Skeletal muscle tissue (tissue), 4 donors: ENCODE results near the gene ATP6V0B. TPM values are rescaled to one million over a fixed set of nuclear protein-coding genes. Genes with fewer than 3 reads are reported as not detected.
A peak's percentile ranks its signal among the peaks of the same experiment; 100 is the strongest.

Source experiments
- H3K27ac ChIP-seq: one replicate; pipeline ENCODE4 v1.7.0; 2013; ENCODE audit warnings: mild to moderate bottlenecking, low read depth, low read length, inconsistent platforms
- H3K27me3 ChIP-seq, 3 donors: one replicate each; pipeline ENCODE4 v1.7.0; 2013; ENCODE audit warnings: low read length in 3 of 3; ENCODE audit not compliant: control insufficient read depth in 3 of 3, insufficient read depth in 3 of 3
- H3K36me3 ChIP-seq, 3 donors: one replicate each; pipeline ENCODE4 v1.7.0; 2013; ENCODE audit warnings: low read length in 3 of 3; ENCODE audit not compliant: control insufficient read depth in 3 of 3, insufficient read depth in 3 of 3
- H3K4me1 ChIP-seq, 3 donors: one replicate each; pipeline ENCODE4 v1.7.0; 2013; ENCODE audit warnings: low read length in 3 of 3, mild to moderate bottlenecking in 3 of 3; ENCODE audit not compliant: control insufficient read depth in 3 of 3, insufficient read depth in 3 of 3
- H3K4me3 ChIP-seq, 3 donors: one replicate each; pipeline ENCODE4 v1.7.0; 2013; ENCODE audit warnings: low read length in 3 of 3
- H3K9ac ChIP-seq, 3 donors: one replicate each; pipeline ENCODE4 v1.7.0; 2013; ENCODE audit warnings: low read length in 3 of 3, mild to moderate bottlenecking in 3 of 3, moderate library complexity in 2 of 3, low read depth in 1 of 3
- H3K9me3 ChIP-seq, 3 donors: one replicate each; pipeline ENCODE4 v1.7.0; 2013; ENCODE audit warnings: low read length in 3 of 3; ENCODE audit not compliant: control insufficient read depth in 3 of 3
- total RNA-seq: library from RNA; depleted of rRNA; stranded (reverse); fragments of >200 nt; gene quantifications from one replicate; pipeline ENCODE4 v1.2.3, GENCODE V29; 2014
- donor health status: Osteomylitis.

ATP6V0B gene
- total RNA-seq, 1 donor from 2014 or later, result 73.1 TPM

DNA sequence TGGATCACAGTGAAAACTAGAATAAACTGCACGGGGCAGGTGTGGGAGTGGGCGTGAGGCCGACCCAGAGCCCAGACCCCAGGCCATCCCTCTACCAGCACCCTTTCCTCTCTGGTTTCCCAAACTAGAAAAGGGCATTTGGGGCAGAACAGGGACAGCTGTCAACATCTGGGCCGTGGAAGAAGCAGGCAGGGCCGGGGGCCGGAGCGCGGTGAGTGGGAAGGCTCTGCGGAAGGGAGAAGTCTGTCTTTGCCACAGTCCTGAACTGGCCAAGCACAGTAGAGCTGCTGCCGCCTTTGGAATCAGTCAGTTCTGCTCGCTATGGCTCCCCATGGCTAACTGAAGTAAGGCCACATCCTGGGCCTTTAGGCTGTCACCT is 23.2 kb downstream of the ATP6V0B start:
- Histone ChIP-seq H3K9ac (no peak overlapping the region), H3K36me3 (no peaks in the 10 kb centered on the region), H3K4me3 (no peak overlapping the region), H3K4me1 (no peaks in the 10 kb centered on the region), H3K9me3 (no peaks in the 10 kb centered on the region), H3K27ac (no peak overlapping the region), H3K27me3 (no peaks in the 10 kb centered on the region)

DNA sequence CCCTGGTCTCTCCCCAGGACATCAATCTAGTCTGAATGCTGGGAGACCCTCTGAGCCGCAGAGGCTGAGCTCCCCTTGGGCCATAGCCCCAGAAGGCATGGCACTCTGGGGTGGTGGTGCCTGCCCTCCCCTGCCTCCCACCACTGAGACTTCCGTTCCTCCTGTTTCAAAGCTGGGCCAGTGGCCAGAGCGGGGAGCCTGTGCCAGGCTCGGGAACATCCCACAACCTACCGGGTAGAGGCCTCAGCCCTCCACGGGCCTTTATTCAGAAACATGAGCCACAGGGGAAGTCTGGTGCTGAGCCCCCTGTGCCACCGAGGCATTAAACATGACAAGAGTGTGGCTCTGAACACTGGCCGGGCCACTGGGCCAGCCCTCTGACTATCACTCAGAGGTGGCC is 24.7 kb downstream of the ATP6V0B start:
- Histone ChIP-seq H3K9ac (peak overlapping the region in 1 of 3 donors; percentile 43), H3K36me3 (no peaks in the 10 kb centered on the region), H3K9me3 (no peaks in the 10 kb centered on the region), H3K27ac (no peak overlapping the region), H3K4me1 (no peaks in the 10 kb centered on the region), H3K4me3 (no peak overlapping the region), H3K27me3 (no peaks in the 10 kb centered on the region)

DNA sequence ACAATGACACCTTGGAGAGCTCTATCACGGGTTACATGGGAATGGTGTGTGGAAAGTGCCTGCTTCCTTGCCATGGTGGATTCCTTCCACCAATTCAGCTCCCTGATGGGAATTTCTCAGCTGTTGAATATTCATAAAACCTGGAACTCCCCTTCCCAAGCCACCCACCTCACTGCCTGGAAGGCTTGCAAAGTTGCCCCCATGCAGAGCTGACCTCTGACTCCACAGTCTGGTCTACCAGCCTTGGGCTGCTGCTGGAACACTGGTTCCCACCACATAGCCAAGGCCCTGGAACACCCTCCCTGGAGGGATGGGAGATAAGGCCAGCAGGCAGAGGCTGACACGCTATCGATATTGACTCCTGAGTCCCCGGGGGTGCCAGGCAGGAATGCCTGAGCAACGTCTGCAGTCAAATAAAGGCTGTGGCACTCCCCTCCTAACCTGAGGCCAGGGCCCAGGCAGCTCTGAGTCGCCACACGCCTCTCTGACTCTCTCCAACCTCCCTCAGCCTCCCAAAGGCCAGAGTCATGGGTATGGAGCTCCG is 25.4 kb downstream of the ATP6V0B start:
- Histone ChIP-seq H3K4me3 (no peak overlapping the region), H3K9me3 (no peaks in the 10 kb centered on the region), H3K27me3 (no peaks in the 10 kb centered on the region)

DNA sequence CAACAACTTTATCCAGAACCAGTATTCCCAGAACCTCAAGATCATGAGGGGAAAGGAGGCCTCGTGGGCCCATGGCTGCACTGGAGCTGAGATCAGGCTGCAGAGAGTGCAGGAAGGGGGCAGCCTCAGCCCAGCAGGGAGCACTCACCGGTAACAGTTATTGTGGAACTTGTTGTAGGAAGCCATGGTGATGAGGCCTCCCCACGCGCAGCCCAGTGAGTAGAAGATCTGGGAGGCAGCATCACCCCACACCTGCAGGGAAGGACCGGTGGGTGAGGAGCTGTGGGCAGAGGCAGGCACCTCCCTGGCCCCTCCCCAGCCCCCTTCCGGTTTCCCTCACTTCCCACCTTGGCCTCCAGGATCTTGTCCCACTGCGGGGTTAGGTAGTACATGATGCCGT is 27.4 kb downstream of the ATP6V0B start:
- Histone ChIP-seq H3K4me1 (peaks cover 0 to 4% (median 3%) of the 10 kb centered on the region in 3 donors), H3K36me3 (no peaks in the 10 kb centered on the region), H3K27ac (no peak overlapping the region), H3K9ac (no peak overlapping the region), H3K27me3 (no peaks in the 10 kb centered on the region), H3K9me3 (no peaks in the 10 kb centered on the region), H3K4me3 (no peak overlapping the region)

More for the DNA sequence above, 25.4 kb downstream of the ATP6V0B start:
- Histone ChIP-seq H3K9ac (no peak overlapping the region), H3K27ac (no peak overlapping the region), H3K36me3 (no peaks in the 10 kb centered on the region), H3K4me1 (no peaks in the 10 kb centered on the region)

DNA sequence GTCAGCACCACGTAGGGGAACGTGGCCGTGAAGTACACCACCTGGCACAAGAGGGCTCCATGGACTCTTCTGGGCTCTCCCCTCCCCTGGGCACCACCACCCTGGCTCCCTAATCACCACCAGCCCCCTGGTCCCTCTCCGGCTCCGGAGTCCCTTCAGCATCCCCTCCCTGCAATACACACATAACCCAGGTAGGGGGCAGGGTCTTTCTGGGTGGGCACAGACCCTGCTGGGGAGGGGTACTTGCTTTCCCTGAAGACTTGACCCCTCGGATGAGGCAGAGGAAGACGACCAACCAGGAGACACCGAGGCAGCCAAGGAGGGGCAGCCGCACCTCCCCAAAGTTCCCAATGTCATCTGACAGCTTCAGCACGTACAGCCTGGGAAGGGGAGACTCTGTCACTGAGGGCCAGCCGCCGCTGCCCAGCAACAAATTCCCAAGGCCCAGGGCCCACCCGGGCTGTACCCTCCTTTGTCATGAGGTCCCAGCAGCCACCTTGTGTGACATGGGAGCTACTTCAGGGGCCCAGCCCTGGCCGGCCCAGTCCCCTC is 27.9 kb downstream of the ATP6V0B start:
- Histone ChIP-seq H3K36me3 (no peaks in the 10 kb centered on the region), H3K9ac (no peak overlapping the region), H3K27me3 (no peaks in the 10 kb centered on the region), H3K4me1 (peaks cover 0 to 4% (median 3%) of the 10 kb centered on the region in 3 donors), H3K27ac (no peak overlapping the region), H3K4me3 (no peak overlapping the region), H3K9me3 (no peaks in the 10 kb centered on the region)

DNA sequence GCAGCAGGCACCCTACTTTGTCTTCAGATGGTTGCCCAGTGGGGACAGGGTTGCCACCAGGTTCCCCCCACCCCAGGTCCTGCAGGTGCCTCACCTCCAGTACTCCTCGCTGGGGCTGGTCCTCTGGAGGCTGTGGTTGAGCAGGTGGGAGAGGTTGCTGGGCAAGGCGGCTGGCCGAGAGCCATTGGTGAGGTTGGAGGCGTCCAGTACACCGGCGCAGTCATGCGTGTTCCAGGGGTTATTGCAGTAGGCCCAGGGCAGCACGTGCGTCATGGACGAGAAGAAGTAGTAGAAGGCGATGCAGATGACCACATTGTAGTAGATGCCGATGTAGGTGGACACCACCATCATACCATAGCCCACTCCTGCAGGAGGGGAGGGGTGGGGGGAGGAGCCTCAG is 33.5 kb downstream of the ATP6V0B start:
- H3K27ac ChIP-seq, result no peak overlapping the region
- H3K4me3 ChIP-seq, result no peak overlapping the region
- peaks cover 0 to 4% (median 3%) of the 10 kb centered on the region in 3 donors for H3K4me1 ChIP-seq

DNA sequence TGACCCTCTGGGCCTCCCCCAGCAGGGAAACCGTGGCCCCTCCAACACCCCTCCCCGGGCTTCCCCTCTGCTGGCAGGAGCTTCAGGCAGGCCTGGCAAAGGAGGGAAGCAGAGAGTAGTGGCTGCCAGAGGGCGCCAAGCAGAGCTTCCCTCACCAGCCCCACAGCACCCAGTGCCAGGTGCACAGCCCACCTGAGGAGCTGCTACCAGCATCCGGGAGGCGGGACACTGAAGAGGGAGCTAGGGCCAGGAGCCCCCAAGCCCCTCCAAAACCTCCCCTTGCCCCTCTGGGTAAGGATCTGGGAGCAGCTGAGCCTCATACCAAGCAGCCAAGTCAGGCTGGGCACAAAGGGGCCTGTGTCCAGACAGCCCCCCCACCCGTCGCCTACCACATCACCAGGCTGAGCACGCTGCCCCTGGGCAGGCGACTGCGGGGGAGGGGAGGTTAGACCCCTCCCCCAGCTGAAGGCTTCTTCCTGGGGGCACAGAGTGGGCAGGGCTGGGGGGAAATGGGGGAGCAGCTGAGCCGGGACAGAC is 36.2 kb downstream of the ATP6V0B start:
- H3K27ac ChIP-seq, result no peak overlapping the region
- H3K36me3 ChIP-seq, result no peaks in the 10 kb centered on the region
- H3K4me3 ChIP-seq, result no peak overlapping the region
- peaks cover 0 to 6% (median 4%) of the 10 kb centered on the region in 3 donors for H3K4me1 ChIP-seq
- H3K27me3 ChIP-seq, result no peaks in the 10 kb centered on the region
- H3K9me3 ChIP-seq, result no peaks in the 10 kb centered on the region
- no peak overlapping the region for H3K9ac ChIP-seq

More for the DNA sequence above, 33.5 kb downstream of the ATP6V0B start:
- H3K9me3 ChIP-seq, result no peaks in the 10 kb centered on the region
- H3K9ac ChIP-seq, result no peak overlapping the region
- no peaks in the 10 kb centered on the region for H3K36me3 ChIP-seq
- H3K27me3 ChIP-seq, result no peaks in the 10 kb centered on the region

DNA sequence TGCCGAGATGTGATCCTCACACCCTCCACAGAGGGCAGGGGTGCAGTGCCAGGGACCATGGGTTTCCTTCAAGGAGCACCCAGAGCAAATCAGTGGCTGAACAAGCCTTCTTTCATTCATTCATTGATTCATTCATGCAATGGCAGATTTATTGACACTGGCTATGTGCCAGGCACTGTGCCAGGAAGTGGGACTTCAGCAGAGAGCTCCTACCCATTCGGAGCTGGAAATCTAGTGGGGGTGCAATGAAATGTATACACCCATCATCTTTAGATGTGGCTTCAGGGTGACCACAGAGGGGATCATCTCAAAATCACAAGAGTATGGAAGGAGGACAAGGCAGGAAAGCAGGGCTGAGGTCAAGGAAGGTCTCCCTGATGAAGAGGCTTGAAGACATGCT is 37.6 kb downstream of the ATP6V0B start:
- H3K4me1 ChIP-seq, result peaks cover 0 to 5% (median 4%) of the 10 kb centered on the region in 3 donors
- no peak overlapping the region for H3K9ac ChIP-seq
- no peak overlapping the region for H3K27ac ChIP-seq
- no peaks in the 10 kb centered on the region for H3K9me3 ChIP-seq
- peaks cover 0 to 2% (median 0%) of the 10 kb centered on the region in 3 donors for H3K27me3 ChIP-seq
- H3K36me3 ChIP-seq, result no peaks in the 10 kb centered on the region
- no peak overlapping the region for H3K4me3 ChIP-seq

DNA sequence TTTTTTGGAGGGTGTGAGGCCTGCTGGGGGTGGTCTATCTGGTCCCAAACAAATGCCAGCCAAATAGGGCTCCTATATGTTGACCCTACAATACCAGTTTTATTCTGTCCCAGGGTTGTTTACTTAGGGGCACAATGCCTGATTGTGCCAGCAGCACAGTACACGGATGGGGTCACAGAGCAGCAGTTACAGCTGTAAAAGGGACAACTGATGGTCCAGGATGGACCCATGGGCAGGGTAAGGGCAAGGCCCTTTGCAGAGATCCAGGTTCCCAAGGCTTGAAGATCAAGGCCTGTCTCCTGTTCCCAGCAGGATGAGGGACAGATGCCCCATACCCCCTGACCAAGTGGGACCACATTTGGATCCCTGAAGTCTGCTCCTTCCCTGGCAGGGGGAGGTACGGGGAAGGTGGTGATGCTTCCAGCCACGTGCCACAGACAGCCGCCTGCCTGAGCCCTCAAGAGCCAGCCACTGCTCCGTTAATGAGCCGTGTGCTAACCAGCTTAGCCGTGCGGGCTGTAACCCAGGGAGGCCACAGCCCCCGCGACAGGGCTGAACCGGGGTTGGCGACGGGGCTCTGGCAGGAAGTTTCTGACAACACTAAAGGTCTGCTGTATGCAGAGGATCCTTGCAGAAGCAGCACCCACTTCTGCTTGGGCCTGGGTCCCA is 38.3 kb downstream of the ATP6V0B start:
- peaks cover 0 to 5% (median 4%) of the 10 kb centered on the region in 3 donors for H3K4me1 ChIP-seq
- H3K27ac ChIP-seq, result no peak overlapping the region
- H3K36me3 ChIP-seq, result no peaks in the 10 kb centered on the region
- no peak overlapping the region for H3K4me3 ChIP-seq
- H3K27me3 ChIP-seq, result peaks cover 0 to 4% (median 0%) of the 10 kb centered on the region in 3 donors
- H3K9me3 ChIP-seq, result no peaks in the 10 kb centered on the region
- no peak overlapping the region for H3K9ac ChIP-seq

DNA sequence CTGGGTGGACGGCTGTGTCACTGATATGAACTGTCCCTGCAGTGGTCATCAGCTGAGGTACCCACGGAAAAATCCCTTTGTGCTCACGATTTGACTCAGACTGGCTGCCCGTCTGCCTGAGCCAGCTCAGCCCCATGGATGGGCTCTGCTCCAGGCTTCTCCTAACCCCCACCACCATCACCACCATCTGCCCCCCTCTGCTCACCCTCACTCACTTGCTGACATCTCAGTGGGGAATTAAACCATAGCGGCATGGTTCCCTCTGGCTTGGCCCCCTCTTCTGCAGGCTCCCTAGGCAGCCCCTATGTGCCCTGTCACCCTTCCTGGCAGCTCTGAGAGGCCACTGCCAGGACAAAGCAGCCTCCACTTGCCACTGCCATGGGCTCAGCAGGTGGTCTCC is 39.2 kb downstream of the ATP6V0B start:
- no peak overlapping the region for H3K27ac ChIP-seq
- no peak overlapping the region for H3K9ac ChIP-seq
- peaks cover 0 to 4% (median 0%) of the 10 kb centered on the region in 3 donors for H3K27me3 ChIP-seq
- H3K4me1 ChIP-seq, result peaks cover 0 to 5% (median 4%) of the 10 kb centered on the region in 3 donors
- H3K36me3 ChIP-seq, result no peaks in the 10 kb centered on the region
- no peak overlapping the region for H3K4me3 ChIP-seq
- no peaks in the 10 kb centered on the region for H3K9me3 ChIP-seq
